Stimulated activated naive CD8-positive, alpha-beta T cell treated with anti-CD3 and anti-CD28 coated beads, Interleukin-15, Interleukin-2, amounts not matched to agents 100 ng/mL and 50 ng/mL, for 24 hours (primary cell): Measurements from ENCODE around the gene VIT.

Experiments
- H3K27ac Mint-ChIP-seq: one replicate; pipeline ENCODE4 v1.8.0; 2021; ENCODE audit warnings: mild to moderate bottlenecking, mixed read lengths
- H3K27me3 Mint-ChIP-seq: one replicate; pipeline ENCODE4 v1.8.0; 2021; ENCODE audit warnings: mixed read lengths
- H3K36me3 Mint-ChIP-seq: one replicate; pipeline ENCODE4 v1.8.0; 2021; ENCODE audit warnings: low read depth, mixed read lengths
- H3K4me1 Mint-ChIP-seq: one replicate; pipeline ENCODE4 v1.8.0; 2021; ENCODE audit warnings: low read depth, mixed read lengths
- H3K4me3 Mint-ChIP-seq: one replicate; pipeline ENCODE4 v1.8.0; 2021; ENCODE audit warnings: mild to moderate bottlenecking, mixed read lengths
- H3K9me3 Mint-ChIP-seq: one replicate; pipeline ENCODE4 v1.8.0; 2021; ENCODE audit warnings: mixed read lengths

Gene VIT

GRCh38 chr2:36750101-36750500, 53.6 kb downstream of the VIT start:
- Mint-ChIP-seq H3K4me1 (no peaks in the 10 kb centered on the region), H3K27ac (no peak overlapping the region), H3K4me3 (no peak overlapping the region), H3K27me3 (peaks cover 53% of the 10 kb centered on the region), H3K36me3 (no peaks in the 10 kb centered on the region), H3K9me3 (no peaks in the 10 kb centered on the region)

- Mint-ChIP-seq H3K4me3 (no peak overlapping the region), H3K9me3 (no peaks in the 10 kb centered on the region), H3K4me1 (no peaks in the 10 kb centered on the region), H3K36me3 (no peaks in the 10 kb centered on the region), H3K27ac (no peak overlapping the region), H3K27me3 (peaks cover 24% of the 10 kb centered on the region)
These were observed 57.3 kb downstream of the VIT start for GRCh38 chr2:36753706-36754221.

- no peaks in the 10 kb centered on the region for H3K4me1 Mint-ChIP-seq
- H3K27ac Mint-ChIP-seq = no peak overlapping the region
- no peaks in the 10 kb centered on the region for H3K9me3 Mint-ChIP-seq
- peaks cover 26% of the 10 kb centered on the region for H3K27me3 Mint-ChIP-seq
- H3K4me3 Mint-ChIP-seq = no peak overlapping the region
- no peaks in the 10 kb centered on the region for H3K36me3 Mint-ChIP-seq
These were observed 58.1 kb downstream of the VIT start for GRCh38 chr2:36754578-36754977.

GRCh38 chr2:36756438-36756837, 59.9 kb downstream of the VIT start:
- no peak overlapping the region for H3K4me3 Mint-ChIP-seq
- no peaks in the 10 kb centered on the region for H3K4me1 Mint-ChIP-seq
- H3K27me3 Mint-ChIP-seq = peaks cover 22% of the 10 kb centered on the region
- no peaks in the 10 kb centered on the region for H3K9me3 Mint-ChIP-seq
- H3K27ac Mint-ChIP-seq = no peak overlapping the region
- H3K36me3 Mint-ChIP-seq = no peaks in the 10 kb centered on the region

- no peaks in the 10 kb centered on the region for H3K9me3 Mint-ChIP-seq
- H3K4me3 Mint-ChIP-seq = no peak overlapping the region
- no peaks in the 10 kb centered on the region for H3K36me3 Mint-ChIP-seq
- no peaks in the 10 kb centered on the region for H3K4me1 Mint-ChIP-seq
- H3K27me3 Mint-ChIP-seq = peaks cover 23% of the 10 kb centered on the region
- no peak overlapping the region for H3K27ac Mint-ChIP-seq
These were observed 66.4 kb downstream of the VIT start for GRCh38 chr2:36762764-36763490.

- Mint-ChIP-seq H3K4me3 (no peak overlapping the region), H3K27me3 (peaks cover 19% of the 10 kb centered on the region), H3K36me3 (no peaks in the 10 kb centered on the region), H3K27ac (no peak overlapping the region), H3K9me3 (no peaks in the 10 kb centered on the region), H3K4me1 (no peaks in the 10 kb centered on the region)
These were observed 72.6 kb downstream of the VIT start for GRCh38 chr2:36769106-36769505.

- Mint-ChIP-seq H3K9me3 (no peaks in the 10 kb centered on the region), H3K4me1 (no peaks in the 10 kb centered on the region), H3K4me3 (no peak overlapping the region), H3K36me3 (no peaks in the 10 kb centered on the region), H3K27me3 (peaks cover 13% of the 10 kb centered on the region), H3K27ac (no peak overlapping the region)
These were observed 74.2 kb downstream of the VIT start for GRCh38 chr2:36770542-36771287.

- H3K27me3 Mint-ChIP-seq = peaks cover 10% of the 10 kb centered on the region
- H3K4me3 Mint-ChIP-seq = no peak overlapping the region
- no peak overlapping the region for H3K27ac Mint-ChIP-seq
- H3K9me3 Mint-ChIP-seq = no peaks in the 10 kb centered on the region
- H3K36me3 Mint-ChIP-seq = no peaks in the 10 kb centered on the region
- no peaks in the 10 kb centered on the region for H3K4me1 Mint-ChIP-seq
These were observed 75.2 kb downstream of the VIT start for GRCh38 chr2:36771671-36772070.

- no peaks in the 10 kb centered on the region for H3K9me3 Mint-ChIP-seq
- H3K27ac Mint-ChIP-seq = no peak overlapping the region
- H3K27me3 Mint-ChIP-seq = peaks cover 10% of the 10 kb centered on the region
- no peaks in the 10 kb centered on the region for H3K4me1 Mint-ChIP-seq
- no peak overlapping the region for H3K4me3 Mint-ChIP-seq
- H3K36me3 Mint-ChIP-seq = no peaks in the 10 kb centered on the region
These were observed 77.4 kb downstream of the VIT start for GRCh38 chr2:36773947-36774346.

GRCh38 chr2:36775261-36775660, 78.8 kb downstream of the VIT start:
- no peaks in the 10 kb centered on the region for H3K36me3 Mint-ChIP-seq
- peaks cover 6% of the 10 kb centered on the region for H3K27me3 Mint-ChIP-seq
- H3K27ac Mint-ChIP-seq = no peak overlapping the region
- no peaks in the 10 kb centered on the region for H3K4me1 Mint-ChIP-seq
- no peaks in the 10 kb centered on the region for H3K9me3 Mint-ChIP-seq
- no peak overlapping the region for H3K4me3 Mint-ChIP-seq

GRCh38 chr2:36775806-36776205, 79.3 kb downstream of the VIT start:
- H3K4me1 Mint-ChIP-seq = no peaks in the 10 kb centered on the region
- peaks cover 3% of the 10 kb centered on the region for H3K27me3 Mint-ChIP-seq
- no peaks in the 10 kb centered on the region for H3K9me3 Mint-ChIP-seq
- H3K36me3 Mint-ChIP-seq = no peaks in the 10 kb centered on the region
- no peak overlapping the region for H3K27ac Mint-ChIP-seq
- no peak overlapping the region for H3K4me3 Mint-ChIP-seq

GRCh38 chr2:36777272-36777671, 80.8 kb downstream of the VIT start:
- Mint-ChIP-seq H3K27me3 (peaks cover 8% of the 10 kb centered on the region), H3K9me3 (no peaks in the 10 kb centered on the region), H3K4me1 (no peaks in the 10 kb centered on the region), H3K4me3 (no peak overlapping the region), H3K36me3 (no peaks in the 10 kb centered on the region), H3K27ac (no peak overlapping the region)

GRCh38 chr2:36777788-36778187, 81.3 kb downstream of the VIT start:
- Mint-ChIP-seq H3K36me3 (no peaks in the 10 kb centered on the region), H3K27ac (no peak overlapping the region), H3K27me3 (peaks cover 12% of the 10 kb centered on the region), H3K9me3 (no peaks in the 10 kb centered on the region), H3K4me3 (no peak overlapping the region), H3K4me1 (no peaks in the 10 kb centered on the region)

- no peaks in the 10 kb centered on the region for H3K4me1 Mint-ChIP-seq
- H3K9me3 Mint-ChIP-seq = no peaks in the 10 kb centered on the region
- H3K36me3 Mint-ChIP-seq = no peaks in the 10 kb centered on the region
- H3K27ac Mint-ChIP-seq = no peak overlapping the region
- peaks cover 17% of the 10 kb centered on the region for H3K27me3 Mint-ChIP-seq
- no peak overlapping the region for H3K4me3 Mint-ChIP-seq
These were observed 83.0 kb downstream of the VIT start for GRCh38 chr2:36779462-36779861.

- Mint-ChIP-seq H3K27me3 (peaks cover 17% of the 10 kb centered on the region), H3K4me3 (no peak overlapping the region), H3K9me3 (no peaks in the 10 kb centered on the region), H3K4me1 (peaks cover 3% of the 10 kb centered on the region), H3K27ac (no peak overlapping the region), H3K36me3 (no peaks in the 10 kb centered on the region)
These were observed 83.8 kb downstream of the VIT start for GRCh38 chr2:36780231-36780839.
